Stimulated activated CD8-positive, alpha-beta memory T cell treated with anti-CD3 and anti-CD28 coated beads, Interleukin-12 subunit alpha, Interleukin-12 subunit beta, amount 100 ng/mL, for 24 hours (primary cell): ENCODE results near the gene SUCO.
"Not testable (repeated sequence)": the region's sequence is repeated elsewhere in the genome, so short reads cannot be mapped to it uniquely, and the experiment has no call there.

Experiments used
- DNase-seq: peaks from one replicate; pipeline ENCODE4 v3.0.0-alpha.2; 2020; ENCODE audit errors: extremely low read depth

SUCO gene

DNA sequence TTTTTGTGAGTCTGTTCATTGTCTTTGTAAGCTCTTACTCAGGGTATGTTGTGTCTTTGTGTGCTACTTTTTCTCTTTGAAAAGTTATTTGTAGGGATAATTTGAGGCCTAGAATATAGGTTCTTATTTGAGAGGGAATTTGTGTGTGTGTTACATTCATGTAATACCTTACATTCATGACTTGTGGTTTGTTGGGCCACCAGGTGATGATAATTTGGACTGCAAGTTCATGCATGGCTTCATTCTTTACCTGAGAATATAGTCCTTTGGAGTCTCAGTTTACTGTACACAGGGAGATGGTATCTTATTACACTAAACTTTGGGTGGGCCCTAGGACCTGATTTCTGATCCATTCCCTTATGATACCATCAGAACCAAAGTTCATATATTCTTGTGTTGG is 74.2 kb downstream of the SUCO start:
- DNase-seq, result no peak

- no peak for DNase-seq
Measured at GRCh38 chr1:172608098-172608601, 75.2 kb downstream of the SUCO start.

- DNase-seq, result no peak
Measured at GRCh38 chr1:172609528-172609927, 76.6 kb downstream of the SUCO start.

- no peak for DNase-seq
Measured at GRCh38 chr1:172612478-172612877, 79.5 kb downstream of the SUCO start.

- no peak for DNase-seq
Measured at GRCh38 chr1:172613294-172613693, 80.3 kb downstream of the SUCO start.

DNA sequence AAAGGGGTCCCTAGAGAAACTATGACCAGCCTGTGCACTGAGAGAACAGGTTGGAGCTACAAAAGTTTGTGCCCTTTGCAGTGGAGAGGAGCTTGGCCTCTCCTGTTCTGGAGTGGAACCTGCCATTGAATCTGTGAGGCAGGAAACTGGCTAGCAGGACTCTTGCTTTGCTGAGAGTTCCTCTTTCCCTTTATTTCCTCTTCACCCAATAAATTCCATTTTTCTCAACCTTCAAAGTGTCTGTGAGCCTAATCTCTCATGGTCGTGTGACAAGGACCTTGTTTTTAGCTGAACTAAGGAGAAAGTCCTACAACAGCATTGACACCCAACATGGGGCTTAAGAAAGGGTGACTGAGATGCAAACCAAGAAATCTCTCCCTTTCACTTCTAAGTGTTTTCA is 83.2 kb downstream of the SUCO start:
- DNase-seq, result no peak

DNA sequence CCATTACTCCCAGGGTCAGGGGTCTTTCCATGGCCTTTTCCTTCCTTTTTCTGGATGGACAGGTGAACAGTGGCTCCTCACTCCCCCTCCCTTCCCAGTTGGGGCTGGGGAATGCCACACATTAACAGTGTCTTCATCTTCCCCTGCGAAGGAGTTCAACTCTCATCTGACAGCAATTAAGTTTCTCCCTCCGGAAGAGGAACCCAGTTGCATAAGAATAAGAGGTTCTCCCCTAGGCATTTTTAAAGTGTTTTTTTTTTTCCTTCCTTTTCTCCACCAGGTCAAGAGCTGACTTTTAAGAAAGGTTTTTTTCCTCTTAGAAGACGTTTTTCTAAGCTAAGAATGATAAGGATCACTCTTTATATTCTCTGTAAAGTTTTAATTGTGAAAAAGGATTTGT is 83.7 kb downstream of the SUCO start:
- DNase-seq, result no peak

- DNase-seq, result not testable (repeated sequence)
Measured at GRCh38 chr1:172620603-172621002, 87.7 kb downstream of the SUCO start.

DNA sequence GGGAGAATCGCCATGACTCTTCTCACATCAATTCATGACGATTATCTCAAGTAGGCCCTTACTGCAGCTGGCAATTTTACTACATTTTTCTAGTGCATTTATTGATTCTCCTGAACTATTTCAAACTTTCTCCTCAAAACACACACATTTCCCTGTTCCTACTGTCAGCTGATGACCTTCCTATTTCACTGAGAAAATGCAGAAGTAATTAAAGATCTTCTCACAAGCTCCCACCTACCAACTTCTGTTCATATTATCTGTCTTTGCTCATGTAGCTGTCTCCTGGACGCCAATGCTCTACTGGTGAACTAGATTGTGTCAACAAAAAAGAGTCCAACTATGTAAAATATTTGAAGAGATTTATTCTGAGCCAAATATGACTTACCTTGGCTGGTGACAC is 89.6 kb downstream of the SUCO start:
- no peak for DNase-seq

DNA sequence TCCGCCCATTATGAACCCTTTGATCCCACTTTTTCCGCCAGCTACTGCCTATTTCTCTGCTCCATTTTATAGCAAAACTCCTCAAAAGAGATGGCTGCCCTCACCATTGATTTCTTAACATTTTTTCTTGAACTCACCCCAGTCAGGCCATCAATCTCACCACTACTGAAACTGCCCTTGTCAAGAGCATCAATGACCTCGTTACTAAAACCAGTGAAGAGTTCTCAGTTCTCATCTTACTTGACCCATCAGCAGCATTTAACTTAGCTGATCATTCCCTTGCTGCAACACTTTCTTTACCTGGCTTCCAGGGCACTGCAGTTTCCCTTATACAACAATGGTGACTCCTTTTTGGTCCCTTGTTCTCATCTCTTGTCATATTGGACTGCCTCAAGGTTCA is 90.8 kb downstream of the SUCO start:
- DNase-seq, result no peak

- no peak for DNase-seq
Measured at GRCh38 chr1:172626845-172627244, 93.9 kb downstream of the SUCO start.

DNA sequence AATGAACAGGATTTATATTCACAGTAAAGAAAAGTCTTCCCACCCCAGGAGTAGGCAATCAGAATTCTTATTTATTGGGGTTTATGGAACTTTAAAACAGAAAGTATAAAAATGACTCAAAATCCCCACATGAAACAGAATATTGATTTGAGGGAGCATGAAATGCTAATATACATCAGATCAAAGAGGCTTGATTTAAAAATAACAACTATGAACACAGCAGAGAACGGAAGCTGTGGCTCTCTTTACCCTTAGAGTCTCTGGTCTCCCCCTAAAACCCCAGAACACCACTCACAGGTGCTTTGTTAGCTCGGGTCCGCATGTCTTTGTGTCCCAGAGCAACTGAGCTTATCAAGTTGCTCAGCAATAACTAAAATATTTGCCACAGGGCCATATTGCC is 94.8 kb downstream of the SUCO start:
- no peak for DNase-seq

DNA sequence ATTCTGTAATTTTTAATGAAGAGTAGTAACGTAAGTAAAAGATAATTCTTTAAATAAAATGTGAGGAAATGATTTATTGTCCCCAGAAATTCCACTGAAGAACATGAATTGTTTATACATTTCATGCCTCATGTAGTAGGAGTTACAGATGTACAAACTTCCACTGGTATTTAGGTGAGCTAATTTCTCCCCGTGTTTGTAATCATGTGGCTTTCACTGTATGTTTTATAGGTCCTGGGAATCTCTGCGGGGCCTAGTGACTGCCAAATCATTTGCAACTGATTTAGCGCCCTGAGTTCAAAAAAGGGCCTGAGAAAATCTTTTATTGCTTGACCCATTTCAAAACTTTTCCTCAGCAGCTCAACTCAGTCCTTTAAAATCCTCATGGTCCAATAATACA is 95.5 kb downstream of the SUCO start:
- no peak for DNase-seq

DNA sequence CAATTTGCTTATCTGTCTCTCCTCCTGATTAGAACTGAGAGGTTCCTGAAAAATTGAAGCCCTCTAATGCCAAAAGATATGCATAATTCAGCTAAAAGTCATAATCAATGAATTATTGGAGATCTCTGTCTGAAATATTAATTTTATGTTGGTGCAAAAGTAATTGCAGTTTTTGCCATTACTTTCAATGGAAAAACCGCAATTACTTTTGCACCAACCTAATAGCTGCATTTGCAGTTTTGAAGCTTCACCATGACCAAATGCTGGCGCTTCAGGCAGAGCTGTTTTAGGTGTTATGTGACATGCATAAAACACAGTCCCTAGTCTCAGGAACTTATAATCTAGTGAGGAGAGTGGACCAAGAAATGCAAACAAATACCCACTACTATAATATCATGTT is 96.2 kb downstream of the SUCO start:
- no peak for DNase-seq

DNA sequence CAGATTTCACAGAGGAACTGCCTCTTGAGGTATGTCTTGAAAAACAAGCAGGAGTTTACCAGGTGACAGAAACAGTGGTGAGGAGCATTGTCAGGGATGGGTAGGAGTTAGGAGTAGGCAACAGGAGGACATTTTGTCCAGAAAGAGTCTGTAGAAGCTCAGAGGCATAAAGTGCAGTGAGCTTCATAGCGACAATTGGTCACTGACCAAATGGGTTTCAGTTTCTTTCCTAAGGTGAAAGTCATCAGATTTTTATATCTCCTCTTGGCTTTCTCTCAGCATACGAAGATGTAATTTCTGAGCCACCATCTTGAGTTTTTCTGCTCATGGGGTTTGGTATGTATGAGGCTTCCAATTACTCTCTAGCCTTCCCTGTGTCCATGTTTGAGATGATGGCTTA is 96.7 kb downstream of the SUCO start:
- DNase-seq, result no peak

GRCh38 chr1:172630056-172630818 is 97.3 kb downstream of the SUCO start:
- no peak for DNase-seq

DNA sequence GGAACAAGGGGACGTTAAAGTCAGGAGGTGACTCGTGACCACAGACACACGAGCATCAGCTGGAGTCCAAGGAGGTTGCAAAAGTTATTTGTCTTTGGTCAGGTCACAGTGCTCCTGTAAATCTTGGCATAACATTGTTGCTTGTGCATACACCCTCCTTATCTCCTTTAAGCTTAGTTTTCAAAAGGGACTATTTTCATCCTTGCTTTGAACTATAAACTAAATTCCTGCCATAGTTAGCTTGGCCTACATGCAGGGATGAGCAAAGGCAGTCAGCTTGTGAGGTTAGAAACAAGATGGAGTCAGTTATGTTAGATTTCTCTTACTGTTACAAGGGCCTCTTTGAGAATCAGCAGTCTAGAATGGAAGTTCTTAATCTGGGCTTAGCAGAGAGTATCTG is 97.9 kb downstream of the SUCO start:
- no peak for DNase-seq

GRCh38 chr1:172637522-172637921 is 104.6 kb downstream of the SUCO start:
- no peak for DNase-seq

DNA sequence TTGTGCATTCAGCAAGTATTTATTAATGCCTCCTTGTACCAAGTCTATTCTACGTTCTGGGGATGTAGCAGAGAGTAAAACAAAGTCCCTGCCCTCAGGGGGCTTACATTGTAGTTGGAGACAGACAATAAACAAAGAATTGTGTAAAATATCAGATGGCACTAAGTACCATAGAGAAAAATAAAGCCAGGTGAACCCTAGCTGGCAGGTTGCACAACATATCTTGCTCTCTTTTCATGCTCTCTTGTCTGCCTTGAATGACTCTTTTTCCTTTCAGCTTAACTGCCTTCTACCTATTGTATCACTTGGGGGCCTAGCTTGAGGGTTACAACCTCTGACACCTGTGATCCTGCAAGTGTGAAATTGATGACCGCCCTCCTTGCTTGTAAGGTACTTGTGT is 105.3 kb downstream of the SUCO start:
- no peak for DNase-seq

- DNase-seq, result peak; percentile 47
Measured at GRCh38 chr1:172638885-172639831, 106.2 kb downstream of the SUCO start.

GRCh38 chr1:172640111-172640510 is 107.2 kb downstream of the SUCO start:
- DNase-seq, result no peak

DNA sequence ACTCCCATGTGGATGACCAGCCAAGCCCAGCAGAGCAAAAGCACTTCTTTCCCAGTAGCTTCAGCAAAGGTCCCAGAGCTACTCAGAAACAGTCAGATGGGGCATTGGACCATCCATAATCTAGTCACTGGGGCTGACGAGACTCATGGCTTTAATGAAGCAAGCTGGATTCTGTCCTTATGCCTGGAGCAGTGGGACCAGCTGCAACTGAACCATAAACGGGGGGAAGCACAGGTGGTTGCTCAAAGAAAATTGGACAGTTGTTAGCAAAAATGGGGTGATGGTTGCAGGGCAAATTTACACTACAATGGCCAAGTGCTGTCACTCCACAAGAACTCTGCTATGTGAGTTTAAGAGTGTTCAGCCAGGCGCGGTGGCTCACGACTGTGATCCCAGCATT is 108.5 kb downstream of the SUCO start:
- DNase-seq, result no peak

DNA sequence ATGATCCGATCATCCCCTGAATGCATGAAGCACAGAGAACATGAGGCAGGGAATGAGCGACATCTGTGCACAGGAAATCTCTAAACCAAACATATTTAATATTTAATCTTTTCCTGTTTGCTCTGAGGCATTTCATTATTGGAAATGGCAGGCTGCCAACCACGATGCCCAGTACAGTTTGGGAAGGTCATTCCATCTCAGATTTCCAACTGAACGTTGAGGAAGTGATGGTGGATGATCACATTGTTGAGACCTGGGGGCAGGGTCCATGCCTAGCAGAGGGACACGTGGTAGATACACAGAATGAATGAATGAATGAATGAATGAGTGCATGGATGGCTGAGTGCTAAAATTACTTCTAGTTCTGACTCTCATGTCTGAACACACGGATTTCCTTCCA is 110.0 kb downstream of the SUCO start:
- DNase-seq, result no peak
